ENCODE measurements around the gene DIP2B. TPM values are rescaled to one million over a fixed set of nuclear protein-coding genes. Genes with fewer than 3 reads are reported as not detected.
A peak's percentile ranks its signal among the peaks of the same experiment; 100 is the strongest.
"Not testable (repeated sequence)": the region's sequence is repeated elsewhere in the genome, so short reads cannot be mapped to it uniquely, and the experiment has no call there.

Gene DIP2B
- polyA plus RNA-seq, 5 donors = 22.3 to 39.5 (median 33.3) TPM

GRCh38 chr12:50550530-50551223, 45.9 kb downstream of the DIP2B start:
- no peak for DNase-seq

GRCh38 chr12:50551866-50552265, 47.1 kb downstream of the DIP2B start:
- DNase-seq = no peak

- no peak for DNase-seq
These were observed 49.9 kb downstream of the DIP2B start for GRCh38 chr12:50554651-50555050.

- DNase-seq = no peak
These were observed 50.7 kb downstream of the DIP2B start for GRCh38 chr12:50555471-50555885.

- DNase-seq = no peak
These were observed 51.5 kb downstream of the DIP2B start for GRCh38 chr12:50556273-50556672.

- not testable (repeated sequence) for DNase-seq
These were observed 52.0 kb downstream of the DIP2B start for GRCh38 chr12:50556796-50557195.

- no peak for DNase-seq
These were observed 52.6 kb downstream of the DIP2B start for GRCh38 chr12:50557421-50557820.

GRCh38 chr12:50558970-50559369, 54.2 kb downstream of the DIP2B start:
- DNase-seq = no peak

- DNase-seq = no peak
These were observed 58.0 kb downstream of the DIP2B start for GRCh38 chr12:50562520-50563433.

GRCh38 chr12:50563434-50563787, 58.6 kb downstream of the DIP2B start:
- DNase-seq = no peak

- DNase-seq = peak; percentile 58 to 61
These were observed 59.6 kb downstream of the DIP2B start for GRCh38 chr12:50564237-50564947.

- no peak for DNase-seq
These were observed 60.1 kb downstream of the DIP2B start for GRCh38 chr12:50564948-50565297.

- no peak for DNase-seq
These were observed 61.3 kb downstream of the DIP2B start for GRCh38 chr12:50566066-50566465.

GRCh38 chr12:50567926-50568325, 63.1 kb downstream of the DIP2B start:
- DNase-seq = no peak

GRCh38 chr12:50568338-50569091, 63.7 kb downstream of the DIP2B start:
- no peak for DNase-seq

- DNase-seq = no peak
These were observed 64.5 kb downstream of the DIP2B start for GRCh38 chr12:50569321-50569720.

- no peak for DNase-seq
These were observed 65.1 kb downstream of the DIP2B start for GRCh38 chr12:50569876-50570275.

GRCh38 chr12:50571786-50572185, 67.0 kb downstream of the DIP2B start:
- no peak for DNase-seq

- peak; percentile 61 to 73 for DNase-seq
These were observed 67.5 kb downstream of the DIP2B start for GRCh38 chr12:50572287-50572686.

GRCh38 chr12:50572760-50573159, 68.0 kb downstream of the DIP2B start:
- DNase-seq = no peak

- DNase-seq = no peak
These were observed 68.5 kb downstream of the DIP2B start for GRCh38 chr12:50573271-50573670.
